ENCODE measurements around the gene ARAP3. TPM values are rescaled to one million over a fixed set of nuclear protein-coding genes. Genes with fewer than 3 reads are reported as not detected.

Gene ARAP3
- total and polyA plus RNA-seq, 9 of the 15 experiments (the other 6 are each of a cell fraction or from before 2014, with no cell fraction given) = 0.83 to 25.7 (median 6.4) TPM

DNA sequence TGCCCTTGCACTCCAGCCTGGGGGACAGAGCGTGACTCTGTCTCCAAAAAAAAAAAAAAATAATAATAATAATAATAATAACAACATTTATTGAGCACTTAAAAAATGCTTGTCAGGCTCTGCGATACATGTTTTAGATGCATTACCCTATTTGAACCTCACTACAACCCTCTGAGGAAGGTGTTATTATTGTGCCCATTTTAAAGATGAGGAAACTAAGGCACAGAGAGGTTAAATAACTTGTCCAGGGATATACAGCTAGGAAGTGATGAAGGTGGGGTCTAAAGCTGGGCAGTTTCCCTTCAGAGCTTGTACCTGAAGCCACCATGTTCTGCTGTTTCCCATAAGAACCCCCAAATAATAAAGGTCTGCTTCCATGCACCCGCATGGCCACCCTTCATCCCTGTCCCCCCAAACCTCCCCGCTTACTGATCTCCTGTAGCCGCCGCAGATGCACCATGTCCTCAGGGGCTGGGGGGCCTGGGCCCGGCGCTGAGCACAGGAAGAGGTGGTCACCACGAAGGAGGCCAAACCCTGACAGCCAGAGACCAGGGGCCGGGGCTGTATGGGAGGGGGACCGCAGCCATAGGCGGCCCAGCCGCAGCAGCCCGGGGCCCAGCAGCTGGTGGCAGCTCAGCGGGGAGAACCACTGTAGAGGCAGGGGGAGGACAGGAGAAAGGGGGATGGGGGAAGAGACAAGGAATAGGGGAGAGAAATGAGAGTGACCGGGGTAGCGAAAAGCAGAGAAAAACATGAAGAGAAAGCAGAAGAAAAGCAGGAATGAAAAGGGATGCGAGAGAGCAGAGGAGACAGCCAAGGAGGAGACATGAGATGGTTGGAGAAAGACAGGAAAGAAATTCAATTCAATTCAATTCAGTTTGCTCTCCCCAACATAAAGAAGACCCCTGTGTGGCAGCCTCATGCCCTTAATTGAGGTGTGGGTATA is 15.8 kb downstream of the ARAP3 start:
- Histone ChIP-seq H3K27ac (ENCODE audit: extremely low read depth, low read depth, low read length) (no peak overlapping the region), H3K4me3 (no peak overlapping the region), H3K4me2 (ENCODE audit: insufficient read depth, low read length) (no peak overlapping the region), H3K4me1 (replicated peaks in 1 of 2; ENCODE audit: control insufficient read depth in 2 of 2, insufficient read depth in 2 of 2, low read length in 2 of 2) (peaks cover 5 to 6% of the 10 kb centered on the region in 2 experiments; a peak in 4 of 5 replicates), H3K27me3 (ENCODE audit: control insufficient read depth in 2 of 2, insufficient read depth in 2 of 2, low read length in 2 of 2) (no peaks in the 10 kb centered on the region), H3K9ac (ENCODE audit: insufficient read depth in 1 of 2, low read depth in 2 of 2, low read length in 2 of 2) (no peak overlapping the region), H3K9me1 (ENCODE audit: control insufficient read depth, insufficient read depth, low read length) (no peaks in the 10 kb centered on the region), H3K79me2 (ENCODE audit: control insufficient read depth, insufficient read depth, low read length) (no peaks in the 10 kb centered on the region), H3K9me3 (replicated peaks; ENCODE audit: control insufficient read depth, insufficient read depth, low read depth, low read length) (no peaks in the 10 kb centered on the region), H4K20me1 (replicated peaks; ENCODE audit: control insufficient read depth, insufficient read depth, low read length) (no peaks in the 10 kb centered on the region), H2AFZ (ENCODE audit: low read depth, low read length) (no peak overlapping the region), H3K36me3 (ENCODE audit: control insufficient read depth, insufficient read depth, low read length) (peaks cover 3% of the 10 kb centered on the region; the same call in 1 of the 3 replicates)
- no TSS peak for BruUV-seq (replicated peaks)
- no peak for FAIRE-seq
- POLR2A ChIA-PET = interaction anchor here (0.8 to 1.0 kb wide), 2 partner anchors 26 to 149 kb away, joined by 3 read pairs; no protein-coding TSS in a partner anchor
- DNase-seq (ENCODE audit: extremely low read depth in 1 of 4, low spot score in 3 of 4) = no peak
- in situ Hi-C loops (cut with MboI) (no loop called here), intact Hi-C loops (cut with micrococcal nuclease) (loop anchor here (1.0 to 10.0 kb wide), 5 partner anchors 26 to 479 kb away; partner anchors contain the start of gene RNF14)
- ATAC-seq = no peak
- 85% methylated on average over 13 of the region's 18 CpGs for WGBS (ENCODE audit: insufficient coverage, low coverage, missing lambda C conversion rate)
- CTCF ChIA-PET (ENCODE audit: low intra/inter-chr PET ratio) = interaction anchor here (0.9 to 1.6 kb wide), 4 partner anchors 148 to 294 kb away, joined by 3 to 12 read pairs (median 4); partner anchors contain the start of gene PCDH1
- TF ChIP-seq ZFP36 (IDR thresholded peaks at IDR 0.05; ENCODE audit: low read depth, low read length, partially characterized antibody) = no peak
- TF ChIP-seq USF2 (CRISPR knock-in tag; IDR thresholded peaks at IDR 0.05) = no peak
- TF ChIP-seq ARID3A (IDR thresholded peaks at IDR 0.05; ENCODE audit: borderline replicate concordance, low read depth, low read length) = no peak
- no peak for TF ChIP-seq BMI1 (IDR thresholded peaks at IDR 0.05; ENCODE audit: low read length)
- no peak for TF ChIP-seq C11orf30 (IDR thresholded peaks at IDR 0.05; ENCODE audit: low read depth)
- no peak for TF ChIP-seq ELF4 (CRISPR knock-in tag; IDR thresholded peaks at IDR 0.05)
- TF ChIP-seq HMG20B (CRISPR knock-in tag; IDR thresholded peaks at IDR 0.05) = no peak
- no peak for TF ChIP-seq CBFB (CRISPR knock-in tag; IDR thresholded peaks at IDR 0.05)
- TF ChIP-seq DDX20 (tag; IDR thresholded peaks at IDR 0.05; ENCODE audit: low read depth) = no peak
- TF ChIP-seq, protein P1, sequence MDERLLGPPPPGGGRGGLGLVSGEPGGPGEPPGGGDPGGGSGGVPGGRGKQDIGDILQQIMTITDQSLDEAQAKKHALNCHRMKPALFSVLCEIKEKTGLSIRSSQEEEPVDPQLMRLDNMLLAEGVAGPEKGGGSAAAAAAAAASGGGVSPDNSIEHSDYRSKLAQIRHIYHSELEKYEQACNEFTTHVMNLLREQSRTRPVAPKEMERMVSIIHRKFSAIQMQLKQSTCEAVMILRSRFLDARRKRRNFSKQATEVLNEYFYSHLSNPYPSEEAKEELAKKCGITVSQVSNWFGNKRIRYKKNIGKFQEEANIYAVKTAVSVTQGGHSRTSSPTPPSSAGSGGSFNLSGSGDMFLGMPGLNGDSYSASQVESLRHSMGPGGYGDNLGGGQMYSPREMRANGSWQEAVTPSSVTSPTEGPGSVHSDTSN (CRISPR knock-in tag; IDR thresholded peaks at IDR 0.05; ENCODE audit: low read depth) = no peak
- TF ChIP-seq, protein P1 (tag; conservative IDR thresholded peaks at IDR 0.05; ENCODE audit: low read depth) = no peak
- peak; percentile 67 for TF ChIP-seq ADNP (tag; IDR thresholded peaks at IDR 0.05)
- peak; percentile 11 for TF ChIP-seq ZNF146 (CRISPR knock-in tag; IDR thresholded peaks at IDR 0.05; ENCODE audit: unreplicated experiment)
- no peak for TF ChIP-seq YBX1 (IDR thresholded peaks at IDR 0.05)
- TF ChIP-seq HDAC3 (IDR thresholded peaks at IDR 0.05; ENCODE audit: borderline replicate concordance, partially characterized antibody) = no peak
- no peak for TF ChIP-seq SPI1 (IDR thresholded peaks at IDR 0.05; ENCODE audit: borderline replicate concordance, low read depth, low read length)
- peak in 1 of 2 experiments; percentile 25; a peak in 1 of 4 replicates for TF ChIP-seq KDM1A (IDR thresholded peaks at IDR 0.05)

Data from K562 (cell line).